HG02885 (cell line): ENCODE measurements around the gene ARRB1.
"Not testable (repeated sequence)": the region's sequence is repeated elsewhere in the genome, so short reads cannot be mapped to it uniquely, and the experiment has no call there.

Experiments used
- ATAC-seq: cut with Tn5 transposase; IDR thresholded peaks from one replicate; pipeline ENCODE4 v1.9.1; 2021; ENCODE audit warnings: mild to moderate bottlenecking; ENCODE audit not compliant: unreplicated experiment, poor library complexity

Gene ARRB1

DNA sequence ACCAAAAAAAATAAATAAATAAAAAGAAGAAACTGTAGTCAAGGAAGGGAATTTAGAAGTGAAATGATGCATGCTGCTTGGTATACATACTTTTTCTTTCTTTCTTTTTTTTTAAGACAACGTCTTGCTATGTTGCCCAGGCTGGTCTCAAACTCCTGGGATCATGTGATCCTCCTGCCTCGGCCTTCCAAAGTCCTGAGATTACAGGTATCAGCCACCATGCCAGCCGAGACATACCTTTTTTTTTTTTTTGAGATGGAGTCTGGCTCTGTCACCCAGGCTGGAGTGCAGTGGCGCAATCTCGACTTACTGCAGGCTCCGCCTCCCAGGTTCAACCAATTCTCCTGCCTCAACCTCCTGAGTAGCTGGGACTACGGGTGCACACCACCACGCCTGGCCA, 21.7 kb upstream of the ARRB1 start:
- no peak for ATAC-seq

DNA sequence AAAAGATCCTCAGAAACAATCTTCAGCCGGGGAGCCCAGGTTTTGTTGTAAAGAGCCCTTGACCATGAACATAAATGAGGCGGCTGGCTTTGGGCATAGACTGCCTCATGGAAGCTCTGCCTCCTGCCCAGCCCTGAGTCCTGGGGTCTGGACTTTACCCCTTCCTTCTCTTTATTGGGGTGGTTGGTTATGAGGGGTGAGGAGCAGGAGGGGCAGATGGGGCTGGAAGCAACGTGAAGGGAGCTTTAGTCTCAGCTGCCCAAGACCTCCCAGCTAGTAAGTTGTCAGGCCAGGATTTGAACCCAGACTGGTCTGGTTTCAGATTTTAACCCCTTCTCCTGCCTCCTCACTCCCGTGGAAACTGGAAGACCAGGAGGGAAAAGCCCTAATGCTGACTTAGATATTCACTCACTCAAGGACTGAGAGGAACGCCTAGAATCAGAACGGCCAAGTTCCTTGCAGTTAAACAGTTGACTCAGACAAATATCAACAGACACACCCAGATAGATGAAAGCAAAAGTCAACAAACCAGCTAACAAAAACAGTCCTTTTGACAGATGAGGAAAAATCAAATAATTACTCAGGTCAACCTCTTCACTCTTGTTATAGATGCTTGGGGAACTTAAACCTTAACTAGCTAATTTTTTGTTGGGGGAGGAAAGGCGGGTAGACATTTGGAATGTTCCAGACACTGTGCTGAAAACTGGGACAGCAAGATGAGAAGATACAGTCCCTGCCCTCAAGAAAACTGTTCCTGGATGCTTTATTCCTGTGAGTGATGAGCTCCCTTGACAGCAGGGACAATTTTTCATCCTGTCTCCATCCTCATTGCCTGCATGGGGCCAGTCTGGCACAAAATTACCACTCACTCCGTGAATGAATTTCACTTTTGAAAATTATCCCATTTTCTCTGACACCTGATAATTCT, 20.8 kb upstream of the ARRB1 start:
- no peak for ATAC-seq

DNA sequence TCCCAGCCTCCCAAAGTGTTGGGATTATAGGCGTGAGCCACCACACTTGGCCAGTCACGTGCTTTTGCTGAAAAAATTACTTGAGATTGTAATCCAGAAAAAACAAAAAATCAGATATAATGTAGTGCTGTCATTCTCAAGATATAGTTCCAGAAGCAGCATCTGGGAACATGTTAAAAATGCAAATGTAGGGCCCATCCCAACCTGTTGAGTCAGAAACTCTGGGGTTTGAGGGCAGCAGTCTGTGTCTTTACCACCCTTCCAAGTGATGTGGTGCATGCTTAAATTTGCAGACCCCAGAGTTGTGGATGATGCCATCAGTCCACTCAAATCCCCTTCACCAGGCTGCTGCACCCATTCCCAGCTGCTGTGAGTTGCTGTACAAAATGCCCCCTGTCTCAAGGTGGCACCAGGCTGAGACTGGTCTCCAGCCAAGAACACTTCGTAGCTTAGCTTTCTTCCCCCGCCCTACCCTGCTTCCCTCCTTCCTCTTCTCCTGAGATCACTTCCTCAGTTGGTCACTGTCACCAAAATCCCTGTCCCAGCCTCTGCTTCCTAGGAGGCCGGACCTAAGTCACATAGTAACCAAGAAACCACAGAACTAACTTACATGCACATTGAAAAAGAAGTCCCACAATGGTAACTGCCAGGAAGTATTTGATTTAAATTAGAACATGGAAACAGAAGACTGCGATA, 18.2 kb upstream of the ARRB1 start:
- ATAC-seq: no peak

DNA sequence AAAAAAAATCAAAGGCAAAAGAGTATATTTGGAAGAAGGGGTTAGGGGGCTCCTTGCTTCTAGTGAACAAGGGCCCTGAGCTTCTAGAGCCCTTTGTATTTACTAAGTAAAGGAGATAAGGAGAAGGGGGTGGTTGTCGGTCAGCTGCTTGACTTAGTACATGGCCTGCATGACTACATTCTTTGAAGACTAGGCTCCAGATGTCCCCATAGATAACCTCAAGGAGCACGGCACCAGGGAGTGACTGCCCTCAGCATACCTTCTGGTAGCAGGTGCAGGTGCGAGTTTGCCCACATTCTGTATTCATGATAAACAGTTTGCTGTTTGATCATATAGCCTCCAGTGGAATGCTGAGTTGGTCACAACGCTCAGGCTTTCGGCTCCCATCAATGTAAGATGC, 15.4 kb upstream of the ARRB1 start:
- ATAC-seq: not testable (repeated sequence)

DNA sequence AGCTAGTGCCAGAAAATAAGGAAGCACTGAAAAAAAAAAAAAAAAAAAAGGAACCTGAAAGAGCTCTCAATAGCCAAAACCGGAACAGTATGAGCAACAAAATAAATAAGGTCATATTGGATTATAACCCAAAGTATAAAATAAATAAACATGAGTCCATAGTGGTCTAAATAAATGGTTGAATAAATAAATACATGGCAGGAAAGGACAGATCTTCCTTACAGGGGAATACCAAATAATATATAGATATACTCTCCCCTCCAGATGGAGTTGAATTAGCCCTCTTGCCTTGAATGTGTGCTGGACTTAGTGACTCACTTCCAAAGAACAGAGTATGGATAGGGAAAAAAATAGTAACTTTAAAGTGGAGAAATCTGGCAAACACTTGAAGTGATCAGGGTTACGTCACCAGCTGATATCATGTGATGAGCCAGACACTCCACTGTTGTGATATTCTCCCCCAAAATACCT, 14.3 kb upstream of the ARRB1 start:
- no peak for ATAC-seq

DNA sequence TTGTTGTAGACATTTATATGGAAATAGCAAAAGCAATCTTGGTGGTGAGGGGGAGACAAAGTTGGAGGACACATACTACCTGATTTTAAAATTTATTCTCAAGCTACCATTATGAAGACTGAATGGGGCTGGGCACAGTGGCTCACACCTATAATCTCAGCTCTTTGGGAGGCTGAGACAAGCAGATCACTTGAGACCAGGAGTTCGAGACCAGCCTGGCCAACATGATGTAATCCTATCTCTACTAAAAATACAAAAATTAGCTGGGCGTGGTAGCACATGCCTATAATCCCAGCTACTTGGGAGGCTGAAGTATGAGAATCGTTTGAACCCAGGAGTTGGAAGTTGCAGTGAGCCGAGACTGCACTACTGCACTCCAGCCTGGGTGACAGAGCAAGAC, 10.8 kb upstream of the ARRB1 start:
- not testable (repeated sequence) for ATAC-seq

DNA sequence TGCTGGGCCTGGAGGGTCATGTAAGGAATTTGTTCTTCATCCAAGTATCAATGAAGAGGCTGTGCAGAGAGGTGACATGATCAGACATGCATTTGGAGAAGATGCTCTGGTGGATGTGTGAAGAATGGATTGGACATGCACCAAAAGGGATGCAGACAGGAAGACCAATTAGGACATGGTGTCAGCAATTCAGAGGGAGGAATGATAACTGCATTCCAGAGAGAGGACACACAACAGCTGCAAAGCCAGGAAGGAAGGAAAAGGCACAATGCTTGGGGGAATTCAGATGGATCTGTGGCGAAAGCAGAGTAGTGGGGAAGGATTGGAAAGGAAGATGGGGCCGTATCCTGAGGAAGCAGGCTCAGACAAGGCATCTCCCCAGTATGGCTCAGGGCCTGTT, 5.2 kb upstream of the ARRB1 start:
- no peak for ATAC-seq

DNA sequence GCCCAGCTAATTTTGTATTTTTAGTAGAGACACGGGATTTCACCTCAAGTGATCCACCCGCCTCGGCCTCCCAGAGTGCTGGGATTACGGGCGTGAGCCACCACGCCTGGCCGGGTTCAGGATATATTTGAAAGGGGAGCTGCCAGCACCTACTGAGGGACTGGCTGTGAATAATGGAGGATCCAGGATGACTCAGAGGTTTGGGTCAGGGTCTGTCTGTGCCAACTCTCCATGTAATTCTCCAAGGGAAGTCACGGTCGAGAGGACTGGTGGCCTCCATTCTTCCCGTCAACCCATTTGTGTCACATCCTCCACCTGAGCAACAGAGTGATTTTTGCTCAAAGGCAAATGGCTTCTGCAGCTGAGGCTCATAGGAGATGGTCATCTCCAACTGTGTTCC, 3.6 kb upstream of the ARRB1 start:
- ATAC-seq: no peak

DNA sequence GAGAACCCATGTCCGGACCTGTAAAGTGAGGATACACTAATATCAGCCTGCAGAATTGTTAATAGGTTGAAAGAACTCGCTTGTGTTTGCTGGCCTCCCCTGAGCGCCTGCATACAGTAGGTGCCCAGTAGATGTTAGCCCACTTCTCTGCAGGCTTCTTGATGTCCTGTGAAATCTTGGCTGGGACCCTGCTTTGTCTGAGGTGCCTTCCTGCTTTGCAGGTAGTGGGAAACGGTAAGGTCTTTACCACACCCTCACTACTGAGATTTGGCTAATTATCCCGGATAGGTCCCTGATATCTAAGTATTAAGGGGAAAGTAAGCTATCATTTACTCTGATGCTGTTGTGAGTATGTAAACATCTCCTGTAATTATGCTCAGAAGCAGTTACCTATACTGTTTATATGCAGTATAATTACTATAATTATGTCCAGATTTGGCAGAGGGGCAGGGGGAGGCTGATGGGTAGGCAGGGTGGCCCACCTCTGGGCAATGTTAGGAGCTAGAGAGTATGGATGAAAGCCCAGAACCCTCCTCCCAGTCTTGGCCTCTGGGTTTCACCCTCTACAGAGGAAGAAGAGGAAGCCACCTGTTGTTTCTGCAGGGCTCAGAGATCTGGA, 1.2 kb upstream of the ARRB1 start:
- no peak for ATAC-seq

DNA sequence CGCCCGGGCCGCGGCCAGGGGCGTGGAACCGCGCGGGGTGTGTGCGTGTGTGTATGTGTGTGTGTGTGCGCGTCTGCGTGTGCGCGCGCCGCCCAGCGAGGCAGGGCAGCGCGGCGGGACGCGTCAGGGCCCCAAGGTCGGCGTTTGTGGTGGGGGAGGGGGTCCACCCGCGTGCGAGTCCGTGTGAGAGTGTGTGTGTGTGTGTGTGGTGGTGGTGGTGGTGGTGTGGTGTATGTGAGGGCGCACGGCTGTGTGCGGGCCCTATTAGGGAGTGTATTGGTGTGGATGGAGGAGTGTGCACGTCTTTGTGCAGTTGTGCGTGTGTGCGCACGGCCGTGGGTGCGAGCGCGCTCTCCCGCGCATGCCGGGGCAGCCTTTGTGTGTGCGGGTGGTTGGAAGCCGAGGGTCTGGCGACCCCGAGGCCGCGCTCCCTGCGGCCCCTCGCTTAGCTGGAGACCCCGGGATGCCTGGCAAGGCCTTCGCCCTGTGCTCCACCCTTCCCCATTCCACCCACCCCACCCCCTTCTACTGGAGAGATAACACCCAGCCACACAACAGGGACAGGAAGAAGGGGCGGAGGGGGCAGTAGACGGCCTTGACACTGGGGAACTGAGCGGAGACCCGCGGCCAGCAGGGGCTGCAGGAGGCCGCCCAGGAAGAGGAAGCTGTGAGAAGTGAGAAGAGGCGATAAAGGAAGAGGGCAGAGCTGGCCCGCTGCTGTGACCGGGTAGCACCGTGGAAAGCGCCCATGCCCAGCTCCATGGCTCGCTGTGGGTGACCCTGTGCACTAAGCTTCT, 528 bp upstream of the ARRB1 start:
- ATAC-seq: no peak

DNA sequence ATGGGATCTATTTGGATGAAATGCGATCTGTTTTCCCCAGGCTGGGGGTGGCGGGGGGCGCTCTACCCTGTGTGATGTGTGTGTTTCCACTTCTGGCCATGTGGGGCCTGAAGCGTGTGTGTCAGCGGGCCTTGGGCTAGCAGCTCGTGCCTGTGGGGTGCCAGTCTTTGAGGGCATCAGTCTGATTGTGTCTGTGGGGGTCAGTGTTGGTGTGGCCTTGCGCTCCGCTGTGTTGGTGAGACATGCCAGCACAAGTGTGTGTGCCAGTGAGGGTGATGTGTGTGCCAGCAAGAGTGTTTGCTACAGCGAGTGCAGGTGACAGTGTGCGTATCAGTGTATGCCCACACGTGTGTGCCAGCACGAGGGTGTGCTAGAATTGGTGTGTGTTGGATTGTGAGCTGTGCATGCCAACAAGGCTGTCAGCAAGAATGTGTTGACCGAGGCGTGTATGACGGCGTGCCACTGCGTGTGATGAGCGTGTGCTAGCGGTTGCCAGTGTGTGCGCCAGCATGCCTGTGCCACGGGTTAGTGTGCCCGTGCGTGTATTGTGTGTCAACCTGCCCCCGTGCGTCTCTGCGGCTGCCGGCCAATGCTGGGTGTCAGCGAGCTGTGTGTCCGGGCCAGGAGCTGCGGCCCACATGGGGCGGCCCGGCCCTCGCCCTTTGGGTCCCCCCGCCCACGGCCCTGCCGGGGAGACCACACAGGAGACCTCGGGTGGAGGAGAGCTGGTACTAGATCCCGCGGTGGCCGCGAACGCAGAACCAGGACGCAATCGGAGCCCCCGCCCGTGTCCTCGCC, 519 bp downstream of the ARRB1 start:
- no peak for ATAC-seq

DNA sequence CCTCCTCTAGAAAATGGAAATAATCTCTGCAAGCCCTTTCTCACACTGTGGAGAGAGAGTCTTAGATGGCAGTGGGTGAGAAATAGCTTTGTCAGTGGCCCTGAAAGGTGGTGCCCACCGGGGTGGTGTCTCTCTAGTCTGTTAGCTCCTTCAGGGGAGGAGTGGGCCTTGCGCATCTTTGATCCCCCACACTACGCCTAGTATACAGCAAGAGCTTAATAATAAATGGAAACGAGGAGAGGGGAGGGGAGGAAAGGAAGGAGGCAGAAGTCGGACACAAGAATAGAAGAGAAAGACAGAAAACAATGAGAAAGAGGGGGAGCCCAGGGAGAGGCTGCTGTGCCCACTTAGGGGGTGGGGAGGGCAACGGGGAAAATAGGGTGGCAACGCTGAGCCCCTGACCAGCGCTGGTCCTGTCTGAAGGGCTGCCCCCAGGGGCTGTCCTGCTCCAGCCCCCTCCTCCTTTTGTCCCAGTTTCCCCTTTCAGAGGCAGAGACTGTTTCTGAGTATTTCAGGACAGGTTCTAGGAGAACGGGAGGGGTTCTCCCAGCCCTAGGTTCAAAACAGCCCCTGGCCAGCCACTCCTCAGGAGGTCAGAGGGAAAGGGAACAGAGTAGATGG, 1.2 kb downstream of the ARRB1 start:
- no peak for ATAC-seq

DNA sequence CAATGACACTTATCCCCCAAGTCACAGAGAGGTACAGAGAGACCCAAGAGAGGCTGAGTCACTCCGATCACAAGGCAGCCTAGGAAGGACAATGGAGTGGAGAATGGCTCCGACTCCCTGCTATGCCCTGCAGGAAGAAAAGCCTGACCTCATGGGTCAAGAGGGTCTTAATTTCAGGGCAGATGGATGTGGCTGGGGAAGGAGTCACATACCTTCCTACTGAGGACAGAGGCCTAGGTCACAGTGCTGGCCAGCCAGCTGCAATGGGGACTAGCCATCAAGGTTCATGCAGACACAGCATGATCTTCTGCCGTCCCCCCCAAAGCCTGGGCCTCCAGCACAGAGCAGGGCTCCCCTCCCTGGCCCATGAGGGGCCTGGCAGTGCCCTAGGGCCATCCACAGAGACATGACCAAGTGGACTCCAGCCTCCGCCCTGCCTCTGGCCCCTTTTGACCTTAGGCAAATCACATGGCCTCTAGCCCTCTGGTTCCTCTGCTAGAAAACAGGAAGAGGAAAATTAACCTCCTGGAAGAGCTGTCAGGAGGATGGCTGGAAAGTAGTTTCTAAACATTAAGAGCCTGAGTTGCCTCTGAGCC, 1.8 kb downstream of the ARRB1 start:
- ATAC-seq: no peak

DNA sequence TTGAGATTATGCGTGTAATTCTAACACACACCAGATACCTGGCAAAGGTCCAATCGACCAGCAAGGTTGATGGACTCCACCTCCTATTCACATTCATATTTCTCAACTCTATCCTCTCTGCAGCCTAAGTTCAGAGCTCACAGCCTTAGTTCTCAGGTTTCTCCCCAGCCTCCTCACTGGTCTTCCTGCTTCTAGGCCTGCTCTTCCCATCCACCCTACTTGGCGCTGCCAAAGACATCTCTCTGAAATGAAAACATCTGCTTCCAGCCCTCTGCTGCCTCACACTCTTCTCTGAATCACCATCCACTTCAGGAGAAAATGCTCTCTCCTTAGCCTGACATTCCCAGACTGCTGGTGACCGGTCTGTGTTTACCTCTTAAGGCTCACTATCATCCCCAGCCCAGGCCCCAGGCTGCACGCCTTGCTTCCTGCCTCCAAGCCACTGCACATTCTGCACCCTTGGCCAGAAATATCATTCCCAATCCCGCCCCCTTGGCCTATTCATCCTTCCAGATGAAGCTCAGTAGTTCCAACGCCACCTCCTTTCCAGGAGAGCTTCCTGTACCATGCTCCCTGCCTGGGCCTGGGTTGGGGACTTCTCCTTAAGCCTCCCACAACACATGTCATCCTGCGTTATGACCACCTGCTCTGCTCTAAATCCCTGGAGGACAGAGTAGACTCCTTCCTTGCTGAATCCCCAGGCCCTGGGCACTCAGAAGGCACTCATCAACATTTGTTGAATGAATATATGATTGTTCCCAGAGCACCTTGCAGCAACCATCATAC, 3.5 kb downstream of the ARRB1 start:
- no peak for ATAC-seq

DNA sequence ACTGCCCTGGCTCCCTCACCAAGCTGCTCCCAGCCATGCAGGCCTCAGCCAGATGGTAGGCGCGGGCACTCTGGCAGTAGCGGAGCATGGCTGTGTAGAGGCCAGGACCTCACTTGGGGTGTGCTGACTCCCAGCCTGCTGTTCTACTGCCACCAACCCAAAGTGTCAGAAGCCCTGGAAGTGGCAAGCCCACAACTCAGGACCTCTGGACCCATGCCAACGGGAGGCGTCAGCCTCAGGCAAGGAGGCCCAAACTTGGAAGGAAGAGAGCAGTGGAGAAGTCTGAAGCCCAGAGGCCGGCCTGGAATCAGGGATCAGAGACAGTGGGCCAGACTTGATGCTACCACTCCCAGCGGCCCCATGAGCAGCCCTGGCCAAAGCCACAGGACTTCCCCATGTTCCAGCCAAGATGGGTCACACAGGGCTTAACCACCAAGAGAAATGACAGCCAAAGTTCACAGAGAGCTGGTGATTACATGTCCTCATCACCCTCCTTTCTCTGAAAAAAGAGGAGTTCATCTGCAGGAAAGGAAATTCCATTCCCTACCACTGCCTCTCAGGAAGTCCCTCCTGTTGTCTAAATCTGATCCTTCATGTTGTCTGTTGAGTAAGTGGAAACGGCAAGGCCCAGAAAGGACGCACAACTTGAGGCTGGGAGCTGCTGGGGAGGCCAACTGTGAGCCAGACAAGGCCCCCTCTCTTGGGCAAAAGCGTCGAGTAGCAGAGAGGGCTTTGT, 4.4 kb downstream of the ARRB1 start:
- ATAC-seq: no peak

DNA sequence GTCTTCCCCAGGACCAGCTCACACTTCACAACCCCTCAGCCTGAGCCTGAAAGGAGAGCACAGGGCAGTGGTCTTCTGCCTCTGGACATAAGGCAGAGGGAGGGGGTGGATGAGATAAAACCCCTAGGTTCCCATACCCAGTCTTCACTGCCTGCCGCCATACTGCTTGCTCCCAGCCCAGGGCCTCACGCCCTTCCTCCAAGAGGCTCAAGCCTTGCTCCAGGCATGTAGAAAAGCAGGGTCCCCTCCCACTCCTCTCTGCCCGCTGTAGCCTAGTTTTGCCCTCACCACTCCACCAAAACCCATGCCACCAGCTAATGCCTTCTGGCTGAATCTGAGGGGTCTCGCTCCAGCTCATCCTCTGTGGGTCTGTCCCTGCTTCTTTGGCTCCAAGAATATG, 5.2 kb downstream of the ARRB1 start:
- no peak for ATAC-seq

DNA sequence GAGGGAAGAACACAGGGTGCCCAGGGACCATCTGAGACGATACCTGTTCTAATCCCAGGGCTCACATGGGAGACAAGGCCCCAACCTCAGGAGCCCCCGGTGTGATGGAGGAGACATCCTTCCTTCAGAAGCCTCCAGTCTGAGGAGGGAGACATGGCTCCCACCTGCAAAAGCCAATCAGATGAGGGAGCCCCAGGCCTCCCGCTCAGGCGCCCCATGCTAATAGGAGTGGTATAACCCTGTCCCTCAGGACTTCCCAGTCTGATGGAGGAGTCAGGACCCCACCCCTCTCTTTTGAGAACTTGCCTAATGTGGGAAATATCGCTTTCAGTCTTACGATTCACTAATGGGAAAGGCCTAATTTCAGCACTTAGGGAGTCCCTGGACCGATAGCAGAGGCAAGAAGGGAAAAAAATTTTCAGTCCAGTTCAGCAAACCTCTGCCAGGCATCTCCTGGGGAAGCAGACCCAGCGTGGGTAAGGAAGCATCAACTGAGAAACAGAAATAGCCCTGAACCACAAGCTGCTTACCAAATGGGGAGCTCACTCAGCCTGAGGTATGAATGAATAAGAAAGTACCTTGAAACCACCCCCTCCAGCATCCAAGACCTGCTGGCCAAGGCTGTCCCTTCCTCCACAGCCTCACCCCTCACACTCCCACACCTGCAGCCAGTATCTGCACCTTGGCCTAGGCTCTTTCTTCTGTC, 5.9 kb downstream of the ARRB1 start:
- ATAC-seq: no peak
